Measurements from ENCODE around the gene GNAI2.
"Not testable (repeated sequence)": the region's sequence is repeated elsewhere in the genome, so short reads cannot be mapped to it uniquely, and the experiment has no call there.

GRCh38 chr3:50211368-50211717, 24.7 kb upstream of the GNAI2 start:
- TF ChIP-seq CTCF (IDR thresholded peaks at IDR 0.05; ENCODE audit: low read depth, low read length, poor library complexity, severe bottlenecking); EZH2phosphoT487 (IDR thresholded peaks at IDR 0.05; ENCODE audit: borderline replicate concordance, low read length): not testable (repeated sequence)
